ENCODE data around the gene HPS4. TPM values are rescaled to one million over a fixed set of nuclear protein-coding genes. Genes with fewer than 3 reads are reported as not detected.

The HPS4 gene
- total RNA-seq, 1 donor from 2014 or later, result 25.2 TPM

- no peaks in the 10 kb centered on the region for H3K9me3 ChIP-seq (ENCODE audit: insufficient read depth, low read depth, low read length)
- no peak overlapping the region for H3K4me2 ChIP-seq (ENCODE audit: low read length)
- H3K4me3 Mint-ChIP-seq (ENCODE audit: unreplicated experiment), result no peak overlapping the region
- peaks cover 24% of the 10 kb centered on the region for H3K4me1 Mint-ChIP-seq (ENCODE audit: low read depth, unreplicated experiment)
- peak overlapping the region; percentile 19 for H3K9ac ChIP-seq (ENCODE audit: low read length)
- peaks cover 39% of the 10 kb centered on the region for H3K36me3 Mint-ChIP-seq (ENCODE audit: low read depth, unreplicated experiment)
- H3K27me3 Mint-ChIP-seq (ENCODE audit: low read depth, unreplicated experiment), result no peaks in the 10 kb centered on the region
- peak overlapping the region; percentile 47 for H3K27ac Mint-ChIP-seq (ENCODE audit: unreplicated experiment)
- peaks cover 30% of the 10 kb centered on the region for H3K4me1 ChIP-seq (ENCODE audit: insufficient read depth, low read length)
- H3K4me3 ChIP-seq (ENCODE audit: insufficient read depth, low read depth, low read length), result no peak overlapping the region
- H3K36me3 ChIP-seq (ENCODE audit: insufficient read depth, low read length), result peaks cover 64% of the 10 kb centered on the region
- no peak for TF ChIP-seq EZH2 (IDR thresholded peaks at IDR 0.05; ENCODE audit: insufficient read depth, low read length)
- peaks cover 20% of the 10 kb centered on the region for H3K79me2 ChIP-seq (ENCODE audit: insufficient read depth, low read length)
- H3K27me3 ChIP-seq (ENCODE audit: insufficient read depth, low read length), result no peaks in the 10 kb centered on the region
- no peaks in the 10 kb centered on the region for H4K20me1 ChIP-seq (ENCODE audit: insufficient read depth, low read length)
- no peak overlapping the region for H2AFZ ChIP-seq (ENCODE audit: low read depth, low read length)
- H3K27ac ChIP-seq (ENCODE audit: low read depth, low read length), result peak overlapping the region; percentile 44
- DNase-seq (ENCODE audit: low read depth) (peak; percentile 73), FAIRE-seq (no peak)
- H3K9me3 Mint-ChIP-seq (ENCODE audit: unreplicated experiment), result no peaks in the 10 kb centered on the region
Observed at GRCh38 chr22:26496456-26496855, 12.9 kb upstream of the HPS4 start.

- TF ChIP-seq CTCF (IDR thresholded peaks at IDR 0.05; ENCODE audit: insufficient read depth, low read depth, low read length), result no peak
- TF ChIP-seq EZH2 (IDR thresholded peaks at IDR 0.05; ENCODE audit: insufficient read depth, low read length), result no peak
- no peaks in the 10 kb centered on the region for H4K20me1 ChIP-seq (ENCODE audit: insufficient read depth, low read length)
- H3K4me2 ChIP-seq (ENCODE audit: low read length), result no peak overlapping the region
- Mint-ChIP-seq H3K4me3 (ENCODE audit: unreplicated experiment) (no peak overlapping the region), H3K4me1 (ENCODE audit: low read depth, unreplicated experiment) (peaks cover 11% of the 10 kb centered on the region), H3K36me3 (ENCODE audit: low read depth, unreplicated experiment) (peaks cover 42% of the 10 kb centered on the region), H3K9me3 (ENCODE audit: unreplicated experiment) (no peaks in the 10 kb centered on the region), H3K27me3 (ENCODE audit: low read depth, unreplicated experiment) (no peaks in the 10 kb centered on the region), H3K27ac (ENCODE audit: unreplicated experiment) (no peak overlapping the region)
- no peaks in the 10 kb centered on the region for H3K9me3 ChIP-seq (ENCODE audit: insufficient read depth, low read depth, low read length)
- peaks cover 20% of the 10 kb centered on the region for H3K79me2 ChIP-seq (ENCODE audit: insufficient read depth, low read length)
- peaks cover 76% of the 10 kb centered on the region for H3K36me3 ChIP-seq (ENCODE audit: insufficient read depth, low read length)
- H3K4me3 ChIP-seq (ENCODE audit: insufficient read depth, low read depth, low read length), result no peak overlapping the region
- FAIRE-seq (no peak), DNase-seq (ENCODE audit: low read depth) (no peak)
- no peaks in the 10 kb centered on the region for H3K27me3 ChIP-seq (ENCODE audit: insufficient read depth, low read length)
- no peak overlapping the region for H2AFZ ChIP-seq (ENCODE audit: low read depth, low read length)
- peak overlapping the region; percentile 77 for H3K27ac ChIP-seq (ENCODE audit: low read depth, low read length)
- no peak overlapping the region for H3K9ac ChIP-seq (ENCODE audit: low read length)
- peaks cover 14% of the 10 kb centered on the region for H3K4me1 ChIP-seq (ENCODE audit: insufficient read depth, low read length)
Observed at GRCh38 chr22:26494506-26494905, 10.9 kb upstream of the HPS4 start.

GRCh38 chr22:26492220-26492619 is 8.6 kb upstream of the HPS4 start:
- Histone ChIP-seq H3K4me2 (ENCODE audit: low read length) (no peak overlapping the region), H3K9me3 (ENCODE audit: insufficient read depth, low read depth, low read length) (no peaks in the 10 kb centered on the region), H3K4me1 (ENCODE audit: insufficient read depth, low read length) (peaks cover 13% of the 10 kb centered on the region), H3K27ac (ENCODE audit: low read depth, low read length) (no peak overlapping the region), H3K27me3 (ENCODE audit: insufficient read depth, low read length) (no peaks in the 10 kb centered on the region), H3K79me2 (ENCODE audit: insufficient read depth, low read length) (peaks cover 24% of the 10 kb centered on the region), H4K20me1 (ENCODE audit: insufficient read depth, low read length) (no peaks in the 10 kb centered on the region), H3K4me3 (ENCODE audit: insufficient read depth, low read depth, low read length) (no peak overlapping the region), H3K9ac (ENCODE audit: low read length) (no peak overlapping the region), H2AFZ (ENCODE audit: low read depth, low read length) (no peak overlapping the region), H3K36me3 (ENCODE audit: insufficient read depth, low read length) (peaks cover 87% of the 10 kb centered on the region)
- Mint-ChIP-seq H3K4me3 (ENCODE audit: unreplicated experiment) (no peak overlapping the region), H3K27me3 (ENCODE audit: low read depth, unreplicated experiment) (no peaks in the 10 kb centered on the region), H3K9me3 (ENCODE audit: unreplicated experiment) (no peaks in the 10 kb centered on the region), H3K4me1 (ENCODE audit: low read depth, unreplicated experiment) (peaks cover 12% of the 10 kb centered on the region), H3K36me3 (ENCODE audit: low read depth, unreplicated experiment) (peaks cover 43% of the 10 kb centered on the region), H3K27ac (ENCODE audit: unreplicated experiment) (peak overlapping the region; percentile 47)
- FAIRE-seq (no peak), DNase-seq (ENCODE audit: low read depth) (no peak)
- TF ChIP-seq EZH2 (IDR thresholded peaks at IDR 0.05; ENCODE audit: insufficient read depth, low read length) (no peak), CTCF (IDR thresholded peaks at IDR 0.05; ENCODE audit: insufficient read depth, low read depth, low read length) (no peak)
